Measurements from ENCODE around the gene GPC5.

GPC5 gene

DNA sequence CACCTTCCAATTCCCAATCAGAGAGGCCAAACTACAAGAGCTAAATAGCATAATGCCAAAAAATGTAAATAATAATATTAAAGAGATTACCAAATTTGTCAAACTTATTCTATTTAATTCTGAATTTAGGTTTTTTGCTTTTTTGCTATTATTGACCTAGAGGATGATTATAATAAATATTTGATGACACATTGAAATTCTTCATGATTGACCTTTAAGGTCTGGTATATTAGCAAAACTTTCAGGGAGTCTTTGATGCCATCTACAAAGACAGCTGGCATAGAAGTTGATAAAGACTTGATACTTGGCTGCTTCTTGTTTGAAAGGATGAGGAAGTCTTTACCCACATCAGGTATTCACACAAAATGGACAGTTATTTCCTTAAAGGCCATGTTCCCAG, 1168.3 kb downstream of the GPC5 start:
- no peak for TF ChIP-seq CTCF (IDR thresholded peaks at IDR 0.05; ENCODE audit: insufficient read depth, missing control alignments)
- no peak for DNase-seq (ENCODE audit: insufficient read length, low spot score)
- no peak for FAIRE-seq

DNA sequence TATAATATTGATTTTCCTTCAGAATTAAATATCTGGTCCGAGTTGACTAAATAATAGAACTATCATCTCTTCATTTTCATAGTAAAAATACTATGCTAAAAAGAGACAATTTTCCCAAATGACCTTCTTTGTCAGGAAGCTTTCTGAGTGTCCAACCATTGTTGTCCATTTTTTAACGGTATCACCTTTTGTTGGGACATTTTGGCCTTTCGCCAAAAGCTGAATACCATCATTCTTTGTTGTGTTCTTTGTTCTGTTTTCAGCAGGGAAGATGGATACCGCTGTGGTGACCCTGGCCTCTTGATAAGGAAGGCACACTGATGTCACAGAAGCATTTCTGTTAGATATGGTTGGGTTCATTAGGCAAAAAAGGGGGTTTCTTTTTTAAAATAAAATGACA, 1173.8 kb downstream of the GPC5 start:
- DNase-seq (ENCODE audit: insufficient read length, low spot score) (no peak), FAIRE-seq (no peak)
- TF ChIP-seq CTCF (IDR thresholded peaks at IDR 0.05; ENCODE audit: insufficient read depth, missing control alignments) = no peak

GRCh38 chr13:92573467-92574057, 1175.1 kb downstream of the GPC5 start:
- FAIRE-seq (no peak), DNase-seq (ENCODE audit: insufficient read length, low spot score) (no peak)
- peak; percentile 35 for TF ChIP-seq CTCF (IDR thresholded peaks at IDR 0.05; ENCODE audit: insufficient read depth, missing control alignments)

- TF ChIP-seq CTCF (IDR thresholded peaks at IDR 0.05; ENCODE audit: insufficient read depth, missing control alignments) = no peak
- DNase-seq (ENCODE audit: insufficient read length, low spot score) (no peak), FAIRE-seq (no peak)
Observed at GRCh38 chr13:92574499-92574898, 1176.1 kb downstream of the GPC5 start.

DNA sequence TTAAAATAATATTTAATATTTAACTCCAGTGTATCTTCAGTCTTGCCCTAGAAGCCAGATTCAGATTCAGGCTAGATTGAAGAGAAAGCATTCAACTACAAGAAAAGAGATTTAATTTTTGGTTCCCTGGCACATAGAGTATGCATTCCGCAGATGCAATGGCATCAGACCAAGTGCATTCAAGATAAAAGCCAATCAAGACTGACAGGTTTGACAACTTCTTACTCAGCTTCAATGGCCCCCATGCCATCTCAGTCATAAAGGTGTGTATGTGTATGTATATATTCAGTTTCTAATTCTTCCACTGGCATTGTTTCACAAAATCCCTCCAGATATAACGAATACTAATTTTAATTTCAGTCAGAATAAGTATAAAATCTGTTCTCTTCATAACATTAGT, 1177.4 kb downstream of the GPC5 start:
- DNase-seq (ENCODE audit: insufficient read length, low spot score) (no peak), FAIRE-seq (no peak)
- TF ChIP-seq CTCF (IDR thresholded peaks at IDR 0.05; ENCODE audit: insufficient read depth, missing control alignments) = no peak

- FAIRE-seq (no peak), DNase-seq (ENCODE audit: insufficient read length, low spot score) (no peak)
- TF ChIP-seq CTCF (IDR thresholded peaks at IDR 0.05; ENCODE audit: insufficient read depth, missing control alignments) = no peak
Observed at GRCh38 chr13:92578358-92578757, 1179.9 kb downstream of the GPC5 start.

DNA sequence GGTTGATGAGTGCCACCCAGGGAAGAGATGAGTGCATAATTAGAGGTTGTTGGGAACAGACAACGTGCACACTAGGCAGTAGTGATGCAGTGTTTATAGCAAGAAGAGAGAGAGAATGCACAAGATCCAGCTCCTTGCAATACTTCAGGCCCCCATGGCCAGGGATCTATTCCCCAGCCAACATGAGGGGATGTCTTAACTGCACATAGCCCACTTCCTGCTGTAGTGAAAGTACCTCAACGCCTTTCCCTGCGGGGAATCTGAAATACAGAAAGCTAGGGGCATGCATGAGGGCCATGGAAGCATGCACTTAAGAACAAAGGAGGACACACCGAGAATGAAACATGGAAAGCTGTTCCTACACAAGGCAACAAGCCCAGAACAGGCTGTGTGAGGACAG, 1191.5 kb downstream of the GPC5 start:
- FAIRE-seq = no peak
- no peak for TF ChIP-seq CTCF (IDR thresholded peaks at IDR 0.05; ENCODE audit: insufficient read depth, missing control alignments)
- DNase-seq (ENCODE audit: insufficient read length, low spot score) = no peak

Data from D721Med (cell line).